ENCODE measurements around the gene PWP1. TPM values are rescaled to one million over a fixed set of nuclear protein-coding genes. Genes with fewer than 3 reads are reported as not detected.
"Not testable (repeated sequence)": the region's sequence is repeated elsewhere in the genome, so short reads cannot be mapped to it uniquely, and the experiment has no call there.

PWP1 gene
- total RNA-seq, 1 donor from 2014 or later: 92.1 TPM

DNA sequence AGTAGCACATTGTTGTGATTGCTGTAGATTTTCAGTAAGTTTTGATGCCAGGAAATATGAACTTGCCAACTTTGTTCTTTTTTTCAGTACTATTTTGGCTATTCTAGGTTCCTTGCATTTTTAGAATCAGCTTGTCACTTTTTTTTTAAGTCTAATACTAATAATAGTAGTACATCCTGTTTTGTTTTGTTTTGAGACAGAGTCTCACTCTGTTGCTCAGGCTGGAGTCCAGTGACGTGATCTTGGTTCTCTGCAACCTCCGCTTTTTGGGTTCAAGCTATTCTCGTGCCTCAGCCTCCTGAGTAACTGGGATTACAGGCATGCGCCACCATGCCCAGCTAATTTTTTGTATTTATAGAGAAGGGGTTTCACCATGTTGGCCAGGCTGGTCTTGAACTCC lies 16.5 kb downstream of the PWP1 start:
- DNase-seq (ENCODE audit: low read depth): no peak
- no peak overlapping the region for H3K4me3 ChIP-seq (ENCODE audit: low read depth, low read length)
- TF ChIP-seq, protein P1, sequence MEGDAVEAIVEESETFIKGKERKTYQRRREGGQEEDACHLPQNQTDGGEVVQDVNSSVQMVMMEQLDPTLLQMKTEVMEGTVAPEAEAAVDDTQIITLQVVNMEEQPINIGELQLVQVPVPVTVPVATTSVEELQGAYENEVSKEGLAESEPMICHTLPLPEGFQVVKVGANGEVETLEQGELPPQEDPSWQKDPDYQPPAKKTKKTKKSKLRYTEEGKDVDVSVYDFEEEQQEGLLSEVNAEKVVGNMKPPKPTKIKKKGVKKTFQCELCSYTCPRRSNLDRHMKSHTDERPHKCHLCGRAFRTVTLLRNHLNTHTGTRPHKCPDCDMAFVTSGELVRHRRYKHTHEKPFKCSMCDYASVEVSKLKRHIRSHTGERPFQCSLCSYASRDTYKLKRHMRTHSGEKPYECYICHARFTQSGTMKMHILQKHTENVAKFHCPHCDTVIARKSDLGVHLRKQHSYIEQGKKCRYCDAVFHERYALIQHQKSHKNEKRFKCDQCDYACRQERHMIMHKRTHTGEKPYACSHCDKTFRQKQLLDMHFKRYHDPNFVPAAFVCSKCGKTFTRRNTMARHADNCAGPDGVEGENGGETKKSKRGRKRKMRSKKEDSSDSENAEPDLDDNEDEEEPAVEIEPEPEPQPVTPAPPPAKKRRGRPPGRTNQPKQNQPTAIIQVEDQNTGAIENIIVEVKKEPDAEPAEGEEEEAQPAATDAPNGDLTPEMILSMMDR (IDR thresholded peaks at IDR 0.05; ENCODE audit: insufficient read depth, low read length, severe bottlenecking): no peak
- H3K27me3 ChIP-seq (ENCODE audit: control insufficient read depth, insufficient read depth, low read length): no peaks in the 10 kb centered on the region
- H3K36me3 ChIP-seq (ENCODE audit: control insufficient read depth, insufficient read depth, low read length): peaks cover 15% of the 10 kb centered on the region
- no peak for FAIRE-seq

DNA sequence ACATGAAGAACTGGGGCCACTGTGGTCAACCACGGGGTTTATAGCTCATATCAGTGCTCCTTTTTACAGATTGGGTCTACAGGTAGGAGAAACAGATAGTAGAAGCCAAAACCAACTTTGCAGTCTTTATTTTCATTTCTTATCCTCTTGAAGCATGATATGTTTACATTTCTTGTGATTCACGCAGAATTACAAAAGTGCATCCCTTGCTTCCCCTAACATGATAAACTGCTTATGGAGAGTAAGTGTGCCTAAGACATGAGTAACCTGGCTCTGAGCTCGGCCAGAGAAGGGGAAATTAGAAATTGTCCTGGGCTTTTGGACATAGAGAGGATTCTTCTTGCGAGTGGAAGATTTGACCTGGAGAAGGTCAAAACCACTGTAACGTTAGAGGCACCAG lies 18.4 kb downstream of the PWP1 start:
- Histone ChIP-seq H3K27me3 (ENCODE audit: control insufficient read depth, insufficient read depth, low read length) (no peaks in the 10 kb centered on the region), H3K36me3 (ENCODE audit: control insufficient read depth, insufficient read depth, low read length) (peaks cover 11% of the 10 kb centered on the region), H3K4me3 (ENCODE audit: low read depth, low read length) (no peak overlapping the region)
- FAIRE-seq (no peak), DNase-seq (ENCODE audit: low read depth) (peak; percentile 10)
- TF ChIP-seq, protein P1 (IDR thresholded peaks at IDR 0.05; ENCODE audit: insufficient read depth, low read length, severe bottlenecking): no peak

DNA sequence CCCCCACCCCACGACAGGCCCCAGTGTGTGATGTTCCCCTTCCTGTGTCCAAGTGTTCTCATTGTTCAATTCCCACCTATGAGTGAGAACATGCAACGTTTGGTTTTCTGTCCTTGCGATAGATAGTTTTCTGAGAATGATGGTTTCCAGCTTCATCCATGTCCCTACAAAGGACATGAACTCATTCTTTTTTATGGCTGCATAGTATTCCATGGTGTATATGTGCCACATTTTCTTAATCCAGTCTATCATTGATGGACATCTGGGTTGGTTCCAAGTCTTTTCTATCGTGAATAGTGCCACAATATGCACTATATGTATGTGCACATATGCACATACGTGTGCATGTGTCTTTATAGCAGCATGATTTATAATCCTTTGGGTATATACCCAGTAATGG lies 19.9 kb downstream of the PWP1 start:
- not testable (repeated sequence) for H3K27me3 ChIP-seq (ENCODE audit: control insufficient read depth, insufficient read depth, low read length); H3K36me3 ChIP-seq (ENCODE audit: control insufficient read depth, insufficient read depth, low read length); FAIRE-seq; DNase-seq (ENCODE audit: low read depth); H3K4me3 ChIP-seq (ENCODE audit: low read depth, low read length)

DNA sequence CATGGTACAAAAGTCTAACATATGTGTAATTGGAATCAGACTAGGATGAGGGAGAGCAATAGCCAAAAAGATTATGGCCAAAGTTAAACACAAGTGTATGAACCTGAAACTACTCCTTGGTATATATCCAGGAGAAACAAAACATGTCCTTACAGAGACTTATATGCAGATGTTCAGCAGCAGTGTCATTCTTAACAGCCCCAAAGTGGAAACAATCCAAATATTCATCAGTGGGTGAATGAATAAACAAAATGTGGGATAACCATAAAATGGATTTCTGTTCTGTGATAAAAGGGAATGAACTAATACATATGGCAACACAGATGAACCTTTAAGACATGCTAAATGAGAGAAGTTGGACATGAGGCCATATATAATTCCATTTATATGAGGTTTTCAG lies 30.2 kb downstream of the PWP1 start:
- DNase-seq (ENCODE audit: low read depth) (no peak), FAIRE-seq (no peak)
- TF ChIP-seq, protein P1 (IDR thresholded peaks at IDR 0.05; ENCODE audit: insufficient read depth, low read length, severe bottlenecking): no peak
- H3K4me3 ChIP-seq (ENCODE audit: low read depth, low read length): no peak overlapping the region
- no peaks in the 10 kb centered on the region for H3K27me3 ChIP-seq (ENCODE audit: control insufficient read depth, insufficient read depth, low read length)
- H3K36me3 ChIP-seq (ENCODE audit: control insufficient read depth, insufficient read depth, low read length): peaks cover 10% of the 10 kb centered on the region

DNA sequence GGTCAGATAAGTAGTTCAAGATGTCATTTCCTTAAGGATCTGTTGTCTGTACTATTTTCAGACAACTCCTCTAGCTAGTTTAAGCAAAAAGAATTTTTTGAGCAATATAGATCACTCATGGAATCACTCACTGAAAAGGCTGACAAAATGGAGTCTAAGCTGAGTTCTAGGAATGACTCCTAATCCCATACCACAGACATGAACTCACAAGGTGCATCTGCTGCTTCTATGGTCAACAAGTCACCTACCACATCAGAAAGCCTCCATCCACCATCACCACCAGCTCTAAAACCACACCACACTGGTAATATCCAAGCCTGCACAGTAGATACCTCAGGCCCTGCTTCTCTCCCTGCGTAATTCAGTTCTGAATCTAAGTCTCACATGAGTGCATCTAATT lies 33.0 kb downstream of the PWP1 start:
- Histone ChIP-seq H3K27me3 (ENCODE audit: control insufficient read depth, insufficient read depth, low read length) (no peaks in the 10 kb centered on the region), H3K36me3 (ENCODE audit: control insufficient read depth, insufficient read depth, low read length) (peaks cover under 1% of the 10 kb centered on the region), H3K4me3 (ENCODE audit: low read depth, low read length) (no peak overlapping the region)
- FAIRE-seq (peak; percentile 50), DNase-seq (ENCODE audit: low read depth) (no peak)
- TF ChIP-seq, protein P1 (IDR thresholded peaks at IDR 0.05; ENCODE audit: insufficient read depth, low read length, severe bottlenecking): no peak

DNA sequence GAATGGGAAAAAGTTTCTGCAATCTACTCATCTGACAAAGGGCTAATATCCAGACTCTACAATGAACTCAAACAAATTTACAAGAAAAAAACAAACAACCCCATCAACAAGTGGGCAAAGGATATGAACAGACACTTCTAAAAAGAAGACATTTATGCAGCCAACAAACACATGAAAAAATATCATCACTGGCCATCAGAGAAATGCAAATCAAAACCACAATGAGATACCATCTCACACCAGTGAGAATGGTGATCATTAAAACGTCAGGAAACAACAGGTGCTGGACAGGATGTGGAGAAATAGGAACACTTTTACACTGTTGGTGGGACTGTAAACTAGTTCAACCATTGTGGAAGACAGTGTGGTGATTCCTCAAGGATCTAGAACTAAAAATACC lies 41.7 kb downstream of the PWP1 start:
- H3K4me3 ChIP-seq (ENCODE audit: low read depth, low read length); H3K27me3 ChIP-seq (ENCODE audit: control insufficient read depth, insufficient read depth, low read length); DNase-seq (ENCODE audit: low read depth); H3K36me3 ChIP-seq (ENCODE audit: control insufficient read depth, insufficient read depth, low read length); FAIRE-seq: not testable (repeated sequence)

DNA sequence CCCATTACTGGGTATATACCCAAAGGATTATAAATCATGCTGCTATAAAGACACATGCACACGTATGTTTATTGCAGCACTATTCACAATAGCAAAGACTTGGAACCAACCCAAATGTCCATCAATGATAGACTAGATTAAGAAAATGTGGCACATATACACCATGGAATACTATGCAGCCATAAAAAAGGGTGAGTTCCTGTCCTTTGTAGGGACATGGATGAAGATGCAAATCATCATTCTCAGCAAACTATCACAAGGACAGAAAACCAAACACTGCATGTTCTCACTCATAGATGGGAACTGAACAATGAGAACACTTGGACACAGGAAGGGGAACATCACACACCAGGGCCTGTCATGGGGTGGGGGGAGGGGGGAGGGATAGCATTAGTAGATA lies 42.1 kb downstream of the PWP1 start:
- DNase-seq (ENCODE audit: low read depth); H3K36me3 ChIP-seq (ENCODE audit: control insufficient read depth, insufficient read depth, low read length); FAIRE-seq; H3K4me3 ChIP-seq (ENCODE audit: low read depth, low read length); H3K27me3 ChIP-seq (ENCODE audit: control insufficient read depth, insufficient read depth, low read length): not testable (repeated sequence)

All from bronchial epithelial cell (primary cell).